ENCODE results near the gene RPS6KA2.

RPS6KA2 gene

DNA sequence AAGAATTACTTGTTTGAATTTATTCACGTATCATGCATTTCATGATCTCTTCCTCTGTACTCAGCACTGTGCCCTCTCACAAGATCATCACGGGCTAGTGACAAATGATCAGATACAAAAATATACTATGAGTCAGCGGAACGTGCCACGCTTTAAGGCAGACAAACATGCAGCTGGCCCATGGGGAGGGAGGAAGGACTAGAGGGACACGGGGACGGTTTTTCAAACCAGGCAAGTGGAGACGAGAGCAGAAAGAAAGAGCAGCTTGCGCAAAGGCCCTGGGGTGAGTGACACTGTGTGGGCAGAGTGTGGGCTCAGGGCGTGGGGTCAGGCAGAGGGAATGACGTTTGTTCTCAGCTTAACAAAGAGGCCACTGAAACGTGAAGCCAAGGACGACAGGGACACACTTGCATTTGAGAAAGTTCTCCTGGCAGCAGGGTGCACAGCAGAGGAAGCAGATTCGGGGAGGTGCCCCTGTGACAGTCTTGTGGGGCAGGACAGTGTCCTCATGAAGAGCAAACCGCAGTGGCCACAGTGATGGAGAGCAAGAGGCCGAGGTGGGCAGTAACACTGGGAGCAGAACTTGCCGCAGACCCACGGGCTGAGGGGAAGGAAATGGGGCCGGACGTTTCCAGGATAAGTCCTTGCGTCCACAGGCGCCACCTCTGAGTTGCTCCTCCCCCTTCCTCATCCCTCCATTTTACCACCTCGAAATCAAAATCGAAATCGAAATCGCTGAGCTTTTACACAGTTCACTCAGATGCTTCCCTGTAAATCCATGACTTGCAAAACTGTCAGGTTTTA is 6.9 kb upstream of the RPS6KA2 start:
- no peak for DNase-seq

DNA sequence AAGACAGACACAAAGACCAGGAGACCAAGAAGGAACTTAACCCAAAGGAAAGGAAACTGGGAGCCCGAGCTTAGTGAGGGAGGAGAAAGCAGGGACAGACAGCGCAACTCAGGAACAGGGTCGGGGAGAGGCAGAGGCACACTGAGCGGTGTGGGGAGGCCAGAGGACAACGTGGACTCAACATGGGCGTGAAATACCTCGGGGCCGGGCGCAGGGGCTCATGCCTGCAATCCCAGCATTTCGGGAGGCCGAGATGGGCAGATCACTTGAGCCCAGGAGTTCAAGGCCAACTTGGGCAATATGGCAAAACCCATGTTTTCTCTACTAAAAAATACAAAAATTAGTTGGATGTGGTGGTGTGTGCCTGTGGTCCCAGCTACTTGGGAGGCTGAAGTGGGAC is 5.7 kb upstream of the RPS6KA2 start:
- DNase-seq = no peak

DNA sequence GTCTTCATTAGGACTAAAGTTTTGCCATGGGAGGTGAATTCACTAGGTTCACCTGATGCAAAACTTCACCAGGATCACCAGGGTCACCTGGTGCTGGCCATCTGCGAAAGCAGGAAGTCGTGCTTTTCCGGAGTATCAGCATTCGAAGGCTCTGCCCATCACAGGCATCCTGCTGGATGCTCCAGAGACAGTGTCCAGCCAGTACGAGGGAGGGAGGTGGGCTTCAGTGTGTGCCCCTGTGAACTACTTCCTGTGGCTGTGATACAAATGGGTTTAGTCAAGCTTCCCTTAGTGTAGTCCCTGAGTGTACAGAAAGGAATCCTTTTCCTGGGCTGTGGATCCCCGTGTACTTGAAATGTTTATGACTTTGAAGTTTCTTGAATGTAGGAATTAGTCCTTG is 3.4 kb upstream of the RPS6KA2 start:
- no peak for DNase-seq

DNA sequence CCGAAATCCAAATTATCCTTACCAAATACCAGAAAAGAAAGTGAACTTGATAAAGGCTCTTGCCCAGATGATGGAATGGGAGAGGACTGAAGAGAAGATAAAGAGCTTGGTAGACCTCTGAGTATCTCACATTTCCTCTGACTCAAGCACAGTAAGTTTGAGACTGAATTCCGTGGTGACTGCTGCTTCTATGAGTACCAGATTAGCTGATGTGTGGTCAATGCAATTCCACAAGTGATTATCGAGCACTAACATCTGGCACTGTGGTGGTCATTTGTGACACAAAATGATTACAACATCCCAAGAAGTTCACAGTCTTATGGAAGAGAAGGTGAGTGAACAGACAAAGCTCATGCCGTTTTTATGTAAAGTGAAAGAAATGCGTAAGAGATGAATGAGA is 2.6 kb upstream of the RPS6KA2 start:
- DNase-seq = no peak

DNA sequence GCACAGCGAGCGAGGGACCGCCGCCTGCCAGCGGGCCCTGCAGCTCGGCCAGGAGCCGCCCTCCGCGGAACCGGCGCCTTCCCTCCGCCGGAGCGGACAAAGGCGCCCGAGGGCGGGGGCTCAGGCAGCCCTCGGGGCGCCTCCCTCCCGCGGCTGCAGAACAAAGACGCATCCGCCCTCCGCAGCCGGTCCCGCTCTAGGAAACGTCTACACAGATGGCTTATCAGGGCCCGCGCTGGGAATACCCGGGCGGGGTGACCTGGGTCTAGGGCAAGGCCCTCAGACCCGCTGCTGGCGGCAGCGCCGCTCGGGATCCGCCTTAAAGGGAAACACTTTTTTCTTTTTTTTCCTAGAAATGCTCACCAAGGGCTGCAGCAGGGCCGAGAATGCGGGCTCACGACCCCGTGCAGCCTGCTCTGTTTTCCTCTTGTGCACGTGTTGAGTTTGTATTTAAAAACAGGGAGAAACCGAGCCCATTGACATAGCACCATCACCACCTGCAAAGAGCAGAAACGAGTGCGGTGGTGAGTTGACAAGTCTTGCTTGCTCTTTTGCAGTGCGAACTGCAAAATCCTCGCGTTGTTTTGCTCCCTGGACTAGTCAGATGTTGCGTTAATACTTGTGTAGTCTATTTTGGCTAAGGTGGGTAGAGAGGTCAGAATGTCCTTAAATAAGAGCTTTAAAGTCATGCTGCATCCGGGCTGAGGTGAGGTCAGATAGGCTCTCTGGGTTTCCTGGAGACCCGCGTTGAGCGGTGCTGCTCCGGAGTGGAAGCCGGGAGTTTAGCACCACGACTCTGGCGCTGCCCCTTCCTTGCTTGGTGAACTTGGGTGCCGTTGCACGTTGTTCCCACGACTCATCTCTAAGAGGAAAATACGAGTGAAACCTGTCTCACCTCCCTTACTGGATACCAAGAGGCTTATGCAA is 1.1 kb upstream of the RPS6KA2 start:
- DNase-seq = peak; percentile 42 to 62 (median 52)

DNA sequence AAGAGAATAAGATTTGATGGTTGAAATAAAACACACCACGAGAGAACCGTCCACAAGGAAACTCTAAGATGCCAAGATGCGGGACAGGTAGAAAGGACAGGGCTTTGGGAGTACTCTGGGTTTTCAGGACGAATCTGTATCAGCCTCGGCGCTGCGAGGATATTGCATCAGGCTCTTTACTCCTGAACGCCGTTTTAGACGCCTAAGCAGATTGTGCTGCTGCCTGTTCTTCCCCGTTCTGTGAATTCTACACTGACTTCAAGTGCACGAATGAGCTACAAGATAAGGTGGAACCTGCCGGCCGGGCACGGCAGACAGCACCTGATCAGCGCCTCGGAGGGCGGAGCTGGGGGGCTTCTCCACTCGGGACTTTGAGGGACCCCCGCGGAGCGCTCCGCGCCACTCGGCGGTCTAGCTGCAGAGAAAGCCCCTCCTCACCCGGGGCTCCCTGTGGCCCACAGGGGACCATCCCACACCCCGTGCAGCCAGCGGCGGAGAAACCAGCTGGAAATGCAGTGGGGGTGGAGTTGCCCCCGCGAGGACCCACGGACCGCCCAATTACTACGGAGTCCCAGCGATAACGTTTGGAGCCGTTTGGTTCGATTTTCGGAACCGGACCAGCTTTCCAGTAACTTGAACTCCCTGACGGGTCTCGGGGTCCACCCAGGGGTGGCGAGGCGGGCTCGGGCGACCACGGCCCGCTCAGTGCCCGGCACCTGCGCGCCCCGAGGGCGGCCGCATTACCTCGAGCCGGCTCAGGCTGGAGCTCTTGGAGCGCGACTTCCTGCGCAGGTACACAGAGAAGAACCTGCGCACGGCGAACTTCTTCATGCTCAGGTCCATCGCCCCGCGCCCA is 646 bp downstream of the RPS6KA2 start:
- DNase-seq = peak in 4 of 5 donors; percentile 9 to 40 (median 16)

DNA sequence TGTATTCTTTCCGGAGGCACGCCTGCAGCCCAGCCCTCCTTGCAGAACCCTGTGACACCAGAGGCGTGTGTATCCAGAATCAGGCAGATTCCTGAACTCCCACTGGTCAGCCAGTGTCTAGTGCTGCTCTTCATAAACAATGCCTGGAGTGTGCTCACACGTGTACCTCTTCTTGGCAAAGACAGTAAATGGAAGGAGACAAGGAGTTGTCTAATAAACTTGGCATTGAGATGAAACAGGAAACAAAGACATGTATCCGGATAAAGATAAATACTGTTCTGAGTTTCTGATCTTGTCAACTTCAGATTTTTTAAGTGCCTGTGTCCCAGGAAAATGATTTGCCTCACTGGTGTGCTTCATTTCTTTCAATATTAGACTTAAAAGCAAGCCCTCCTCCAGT is 1.7 kb downstream of the RPS6KA2 start:
- DNase-seq = no peak

DNA sequence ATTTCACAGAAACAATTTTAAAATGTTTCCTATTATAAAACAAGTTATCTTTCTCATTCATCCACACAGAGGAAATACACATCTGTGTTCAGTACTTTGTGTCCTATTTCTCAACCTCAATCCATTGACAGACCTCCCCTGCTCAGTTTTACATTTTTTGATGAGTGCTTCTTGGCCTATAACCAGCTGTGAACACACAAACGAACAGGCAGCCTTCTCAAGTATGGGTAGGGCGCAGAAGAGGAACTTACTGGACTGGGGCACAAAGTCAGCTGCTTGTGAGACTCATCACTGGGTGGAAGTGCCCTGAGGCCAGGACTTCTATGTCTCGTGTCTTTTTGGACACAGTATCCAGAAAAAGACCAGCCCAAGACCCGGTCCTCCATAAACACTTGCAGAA is 2.8 kb downstream of the RPS6KA2 start:
- DNase-seq = no peak

DNA sequence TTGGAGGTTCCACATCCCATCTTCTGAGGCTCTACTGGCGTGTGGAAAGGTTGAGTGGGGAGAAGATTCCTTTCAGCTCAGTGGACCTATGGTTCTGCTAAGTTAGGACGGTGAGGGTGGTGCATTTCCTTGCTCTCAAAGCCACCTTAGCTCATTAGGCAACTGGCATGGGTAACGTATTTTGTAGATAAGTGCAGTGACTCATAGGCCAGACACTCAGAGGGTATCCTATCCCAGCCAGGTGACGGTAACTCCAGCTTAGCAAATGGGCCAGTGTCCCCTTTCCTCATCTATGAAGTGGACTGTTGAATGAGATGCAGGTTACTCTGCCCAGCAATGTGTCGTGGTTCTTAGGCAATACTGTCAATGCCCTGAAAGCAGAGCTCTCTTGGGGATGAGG is 3.7 kb downstream of the RPS6KA2 start:
- no peak for DNase-seq

DNA sequence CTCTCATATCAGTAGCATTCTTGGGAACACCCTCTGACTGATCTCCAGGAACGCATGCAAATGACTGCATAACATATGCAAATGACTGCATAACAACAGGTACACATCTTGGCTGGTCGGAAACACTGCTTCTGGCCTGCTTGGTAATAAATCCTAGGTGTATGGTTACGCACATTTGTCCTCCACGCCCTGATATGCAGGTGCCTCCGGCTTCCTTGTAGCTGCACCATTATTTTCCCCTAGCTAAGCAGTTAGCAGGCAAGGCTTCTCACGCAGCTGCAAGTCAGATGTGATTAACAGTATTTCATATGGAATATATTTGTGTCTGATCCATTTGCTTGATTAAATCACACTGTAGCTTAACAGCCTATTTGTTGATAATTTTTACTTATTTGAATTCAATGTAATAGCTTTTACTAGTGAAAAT is 5.9 kb downstream of the RPS6KA2 start:
- DNase-seq = no peak

DNA sequence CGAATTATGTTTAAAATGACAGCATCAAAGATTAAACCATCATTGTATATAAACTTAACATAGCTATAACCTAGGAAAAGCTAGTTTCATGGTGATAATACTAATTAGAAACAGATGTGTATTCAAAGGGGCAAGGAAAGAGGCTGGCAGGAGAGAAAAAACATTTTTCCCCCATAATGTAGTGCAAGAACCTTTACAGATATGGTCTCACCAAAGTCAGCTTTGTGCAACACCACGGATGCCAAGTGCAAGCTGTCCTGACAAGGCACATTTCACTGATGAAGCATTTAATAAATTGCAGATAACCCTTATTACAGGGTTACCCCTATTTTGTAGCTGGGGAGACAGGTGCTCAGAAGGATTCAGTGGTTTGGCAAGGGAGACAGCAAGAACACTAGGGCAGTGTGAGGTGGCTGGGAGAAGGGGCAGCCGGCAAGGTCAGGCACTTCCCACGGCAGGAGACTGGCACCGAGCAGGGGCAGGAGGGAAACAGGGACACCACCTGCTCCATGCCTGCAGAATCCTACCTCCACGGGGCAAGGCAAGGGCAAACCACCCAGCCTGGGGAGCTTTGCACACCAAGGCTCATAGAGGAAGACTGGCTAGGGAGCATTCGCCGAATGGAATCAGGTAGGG is 6.5 kb downstream of the RPS6KA2 start:
- no peak for DNase-seq

DNA sequence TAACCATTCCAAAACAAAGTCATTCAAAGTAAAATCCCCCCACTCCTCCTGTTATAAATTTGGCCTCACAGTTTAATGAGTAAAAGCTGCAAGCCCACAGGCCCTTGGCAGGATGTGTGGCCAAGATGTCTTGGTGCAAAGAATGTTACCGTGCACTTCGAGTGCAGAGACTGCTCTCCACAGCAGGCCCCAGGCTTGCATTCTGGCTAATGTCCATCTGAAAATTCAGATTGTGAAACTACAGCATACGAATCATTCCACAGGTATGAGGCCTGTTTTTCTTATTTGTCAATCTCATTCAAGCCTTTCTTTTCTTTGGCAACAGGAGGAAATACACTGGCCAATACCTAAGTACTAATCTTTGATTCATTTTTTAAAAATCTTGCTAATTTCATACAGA is 7.1 kb downstream of the RPS6KA2 start:
- DNase-seq = no peak

DNA sequence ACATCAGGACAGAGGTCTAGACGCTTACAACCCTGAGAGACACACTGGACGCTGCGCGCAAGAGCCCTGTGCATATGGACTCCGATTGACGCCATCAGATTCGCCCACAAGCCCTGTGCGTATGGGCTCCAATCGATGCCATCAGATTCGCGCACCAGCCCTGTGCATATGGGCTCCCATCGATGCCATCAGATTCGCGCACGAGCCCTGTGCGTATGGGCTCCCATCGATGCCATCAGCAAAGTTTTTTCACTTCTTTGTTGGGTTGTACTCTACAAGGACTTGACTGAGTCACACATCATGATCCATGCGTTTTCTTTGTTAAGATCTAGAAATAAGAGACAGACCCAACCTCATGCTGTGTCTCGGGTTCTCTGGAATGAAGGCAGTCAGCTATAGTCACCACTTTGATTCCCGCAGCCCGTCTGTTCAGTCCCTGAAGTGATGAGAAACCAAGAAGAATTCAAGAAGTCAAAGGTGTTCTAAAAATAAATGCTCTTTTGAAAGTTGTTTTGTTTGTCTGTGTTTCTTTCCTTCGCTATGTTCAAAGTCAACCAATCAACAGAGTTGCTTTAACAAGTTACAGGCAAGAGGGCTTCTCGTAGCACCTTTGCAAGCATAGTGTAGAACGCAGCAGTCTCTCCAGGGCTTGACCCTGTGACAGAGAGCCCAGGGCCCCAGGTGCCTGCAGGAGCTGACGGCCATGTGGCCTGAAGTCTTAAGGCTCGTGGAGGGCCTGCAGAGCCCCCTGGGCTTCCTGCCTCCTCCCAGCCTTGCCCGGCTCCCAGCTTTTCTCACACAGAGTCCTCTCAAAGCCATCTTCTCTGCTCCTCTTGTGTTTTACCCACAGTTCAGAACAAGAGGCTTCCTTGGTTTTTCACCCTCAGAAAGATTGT is 7.9 kb downstream of the RPS6KA2 start:
- DNase-seq = no peak

DNA sequence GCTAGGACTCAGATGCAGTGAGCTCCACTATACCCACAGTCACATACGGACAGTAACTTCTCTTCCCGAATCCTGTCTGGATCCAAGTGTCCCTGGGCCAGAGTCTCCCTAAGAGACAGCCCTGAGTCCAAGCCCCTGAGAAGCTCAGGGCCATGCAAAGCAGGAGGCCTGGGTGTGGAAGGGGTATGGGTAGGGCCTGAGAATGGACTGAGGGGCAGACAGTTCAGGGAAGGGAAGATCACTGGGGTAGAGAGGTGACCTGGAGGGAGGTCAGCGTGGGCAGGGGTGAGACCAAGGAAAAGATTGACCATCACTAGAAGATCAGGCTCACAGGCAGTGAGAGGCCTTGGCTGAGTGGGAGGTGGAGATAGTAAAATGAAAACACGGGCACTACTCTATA is 8.8 kb downstream of the RPS6KA2 start:
- DNase-seq = no peak

DNA sequence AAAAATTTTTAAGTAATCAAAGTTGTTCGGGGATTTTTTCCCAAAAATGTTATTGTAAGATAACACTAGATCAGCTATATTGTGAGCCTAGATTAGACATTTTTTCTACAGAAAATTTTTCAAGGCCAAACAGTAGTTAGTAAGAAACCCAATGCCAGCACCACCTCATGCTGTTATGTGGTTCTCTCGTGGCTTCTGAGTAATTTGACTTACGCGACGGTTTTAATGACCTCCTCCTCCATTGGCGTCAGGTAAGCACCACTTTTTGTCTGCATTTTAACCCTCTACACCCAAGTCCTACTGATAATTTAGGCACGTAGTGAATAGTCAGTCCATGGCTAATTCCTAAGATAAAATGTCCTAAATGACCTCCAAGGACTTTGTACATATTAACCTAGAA is 9.7 kb downstream of the RPS6KA2 start:
- DNase-seq = no peak

DNA sequence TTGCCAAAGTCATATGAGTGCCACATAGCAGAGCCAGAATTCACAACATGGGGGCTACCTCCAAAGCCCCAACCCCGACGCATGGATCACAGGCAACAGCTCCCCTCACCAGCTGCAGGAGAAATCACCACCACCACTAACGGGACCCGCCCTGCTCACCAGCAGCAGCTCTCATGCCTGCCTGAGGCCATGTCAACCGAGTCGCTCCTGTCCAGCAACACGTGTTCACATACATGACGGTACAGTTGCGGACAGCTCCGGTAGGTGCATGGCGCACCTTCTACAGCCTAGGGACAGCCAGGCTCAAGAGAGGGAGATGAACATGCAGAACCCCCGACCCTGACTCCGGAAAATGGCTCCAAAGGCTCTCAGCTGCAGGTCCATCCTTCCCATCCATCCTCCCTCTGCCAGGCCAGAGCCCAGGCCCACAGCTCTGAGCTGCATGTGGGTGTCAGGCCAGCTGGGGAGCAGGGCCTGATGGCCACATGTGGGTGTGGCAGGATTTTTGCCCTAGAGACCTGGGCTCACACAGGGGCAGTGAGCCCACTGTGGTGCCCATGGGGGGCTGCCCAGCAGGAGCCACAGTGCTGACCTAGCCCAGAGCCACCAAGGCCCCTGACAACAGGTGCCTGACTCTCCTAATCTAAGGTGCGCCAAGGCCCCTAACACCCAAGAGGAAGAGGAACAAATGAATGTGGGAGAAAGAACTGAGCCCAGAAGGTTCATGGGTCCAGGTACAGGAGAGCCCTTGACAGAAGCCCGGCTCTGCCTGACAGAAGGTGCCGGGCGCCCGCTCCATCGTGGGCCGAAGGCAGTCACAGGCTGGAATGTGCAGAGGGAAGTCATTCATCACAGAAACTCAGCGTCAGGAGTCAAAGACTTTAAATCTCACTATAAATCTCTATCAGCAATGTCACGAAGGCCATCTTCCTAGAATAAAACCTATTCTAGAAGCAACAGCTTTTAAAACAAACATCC is 10.5 kb downstream of the RPS6KA2 start:
- DNase-seq = no peak

DNA sequence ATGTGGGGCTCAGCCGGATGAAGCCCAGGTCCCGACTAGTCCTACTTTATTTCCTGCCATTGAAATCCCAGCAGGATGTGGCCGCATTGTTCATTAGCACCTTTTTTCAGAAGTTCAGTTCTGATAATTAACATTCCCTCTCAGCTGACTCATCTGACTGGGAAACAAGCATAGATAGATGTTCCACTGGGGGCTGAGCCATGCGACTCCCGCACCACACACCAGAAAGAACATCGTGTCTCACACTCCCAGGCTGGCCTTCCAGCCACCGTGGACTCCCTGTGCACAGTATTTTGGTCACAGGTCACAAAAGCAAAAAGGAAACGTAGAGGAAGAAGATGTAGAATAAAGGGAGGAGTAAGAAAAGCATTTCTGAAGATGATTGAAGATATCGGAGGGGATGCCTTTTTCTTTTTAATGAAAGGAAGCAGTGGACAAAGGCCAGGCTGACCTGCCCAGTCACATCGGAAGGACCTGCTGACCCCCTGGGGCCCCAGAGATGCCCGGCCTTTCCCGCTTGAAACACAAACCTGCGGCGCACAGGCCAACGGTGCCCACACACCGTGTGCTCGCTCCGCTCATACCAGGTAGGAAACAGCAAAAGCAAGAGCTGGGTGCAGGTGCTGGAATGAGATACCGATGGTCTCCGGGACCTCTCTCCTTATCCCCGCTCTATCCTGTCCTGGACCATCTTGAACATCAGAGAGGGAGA is 11.8 kb downstream of the RPS6KA2 start:
- no peak for DNase-seq

DNA sequence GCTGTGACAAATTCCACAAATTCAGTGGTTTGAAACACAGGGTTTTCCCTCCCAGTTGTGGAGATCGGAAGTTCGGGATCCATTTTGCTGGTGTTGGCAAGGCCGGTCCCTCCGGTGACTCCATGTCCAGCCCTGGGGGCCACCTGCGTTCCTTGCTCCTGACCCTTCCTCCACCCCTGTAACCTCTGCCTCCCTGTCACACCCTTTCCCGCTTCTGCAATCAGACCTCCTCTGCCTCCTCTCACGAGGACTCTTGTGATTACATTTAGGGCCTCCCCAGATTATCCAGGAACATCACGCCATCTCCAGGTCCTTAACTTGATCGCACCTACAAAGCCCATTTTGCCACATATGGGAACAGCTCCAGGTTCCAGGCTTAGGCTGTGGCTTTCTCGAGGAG is 12.5 kb downstream of the RPS6KA2 start:
- no peak for DNase-seq

DNA sequence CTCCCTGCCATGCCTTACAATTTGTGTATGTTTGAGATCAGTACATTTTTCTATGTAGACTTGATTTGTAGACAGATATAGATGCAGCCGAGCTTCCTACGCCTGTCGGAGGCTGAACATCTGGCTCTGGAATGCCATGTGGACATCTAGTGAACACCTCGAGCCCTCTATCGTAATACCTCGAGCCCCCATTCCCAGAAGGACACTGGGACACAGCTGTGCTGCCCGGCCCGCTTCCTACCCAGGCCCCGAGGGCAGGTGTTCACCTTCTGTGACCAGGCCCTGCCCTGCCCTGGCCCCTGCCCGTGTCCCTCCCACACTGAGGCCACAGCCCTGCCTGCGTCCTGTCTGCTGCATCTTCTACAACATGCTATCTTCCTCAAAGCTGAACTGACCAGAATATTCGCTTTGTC is 12.9 kb downstream of the RPS6KA2 start:
- DNase-seq = no peak
